GM18505 (cell line): Measurements from ENCODE around the gene FCHO2.

Experiments used
- ATAC-seq: cut with Tn5 transposase; IDR thresholded peaks from one replicate; pipeline ENCODE4 v1.9.1; 2021; ENCODE audit not compliant: unreplicated experiment
- POLR2A ChIP-seq: IDR thresholded peaks from 4 replicates; pipeline ENCODE4 v1.6.1; 2011; ENCODE audit warnings: borderline replicate concordance; ENCODE audit not compliant: insufficient read depth, insufficient read length; ENCODE audit errors: extremely low read depth

FCHO2 gene

DNA sequence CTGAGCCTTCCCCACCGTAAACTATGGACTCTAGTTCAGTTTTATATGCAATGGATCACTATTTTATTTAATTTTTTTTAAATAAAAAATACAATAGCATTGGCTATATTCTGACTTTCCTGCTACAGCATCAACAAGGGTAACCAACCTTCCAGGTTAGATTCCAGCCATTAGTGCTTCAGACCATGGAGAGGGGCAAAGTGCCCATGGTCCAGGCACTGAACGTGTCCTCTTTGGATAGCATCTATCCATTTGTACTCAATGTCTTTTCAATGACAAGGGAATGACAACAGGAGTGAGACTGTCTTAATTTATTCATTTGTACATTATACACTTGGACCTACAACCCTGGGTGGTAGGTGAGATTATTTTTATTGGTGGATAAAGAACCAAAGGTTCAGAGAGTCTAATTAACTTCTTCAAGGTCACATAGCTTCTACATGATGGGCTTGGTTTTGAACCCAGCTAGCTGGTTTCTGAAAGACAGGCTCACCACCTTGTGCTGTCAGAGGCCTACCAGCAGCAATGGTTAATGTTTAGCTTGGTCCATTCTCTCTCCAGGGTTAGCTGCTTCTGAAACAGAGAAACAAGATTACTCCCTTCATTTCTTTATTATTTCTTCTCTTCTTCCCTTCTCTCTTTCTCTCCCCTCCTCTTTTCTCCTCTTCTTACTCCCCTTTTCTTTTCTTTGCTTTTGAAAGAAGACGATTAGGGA is 176.0 kb downstream of the FCHO2 start:
- TF ChIP-seq POLR2A, result no peak
- ATAC-seq, result no peak

DNA sequence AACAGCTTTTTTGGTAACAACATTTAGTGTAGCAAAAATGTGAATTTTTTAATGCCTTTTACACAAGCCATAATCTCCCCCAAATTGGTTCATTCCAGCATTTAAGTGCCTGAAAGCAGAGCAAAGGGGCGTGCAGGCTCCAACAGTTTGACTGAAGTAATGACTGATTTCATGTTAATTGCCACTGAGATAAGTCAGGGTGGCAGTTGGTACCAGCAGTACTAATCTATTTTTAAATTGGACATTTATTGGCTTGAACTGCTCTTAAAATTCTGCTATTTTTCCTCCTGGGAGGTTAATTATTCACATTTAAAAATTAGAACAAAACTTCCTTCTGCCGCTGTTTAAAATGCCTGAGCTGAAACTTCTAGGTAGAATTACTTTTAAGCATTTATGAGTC is 176.9 kb downstream of the FCHO2 start:
- no peak for TF ChIP-seq POLR2A
- no peak for ATAC-seq

DNA sequence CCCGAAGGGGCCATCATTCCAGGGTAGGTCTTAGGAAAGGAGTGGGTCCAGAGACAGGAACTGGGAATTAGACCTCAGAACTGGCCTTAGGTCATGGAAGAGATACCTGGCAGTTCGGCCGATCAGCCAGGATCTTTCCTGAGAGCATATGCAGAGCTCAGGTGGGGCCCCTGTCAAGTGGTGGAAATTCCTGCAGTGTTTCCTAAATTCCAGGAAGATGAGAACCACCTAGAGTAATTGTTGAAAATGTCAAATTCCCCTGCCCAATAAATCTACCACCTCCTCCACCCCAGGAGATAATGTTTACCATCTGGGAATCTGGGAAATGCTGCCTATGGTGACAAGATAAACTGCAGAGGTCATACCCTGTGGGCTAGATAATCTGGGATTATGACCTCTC is 179.2 kb downstream of the FCHO2 start:
- no peak for ATAC-seq
- TF ChIP-seq POLR2A, result no peak

- no peak for TF ChIP-seq POLR2A
- ATAC-seq, result no peak
These were observed 179.7 kb downstream of the FCHO2 start for GRCh38 chr5:73135429-73136054.

DNA sequence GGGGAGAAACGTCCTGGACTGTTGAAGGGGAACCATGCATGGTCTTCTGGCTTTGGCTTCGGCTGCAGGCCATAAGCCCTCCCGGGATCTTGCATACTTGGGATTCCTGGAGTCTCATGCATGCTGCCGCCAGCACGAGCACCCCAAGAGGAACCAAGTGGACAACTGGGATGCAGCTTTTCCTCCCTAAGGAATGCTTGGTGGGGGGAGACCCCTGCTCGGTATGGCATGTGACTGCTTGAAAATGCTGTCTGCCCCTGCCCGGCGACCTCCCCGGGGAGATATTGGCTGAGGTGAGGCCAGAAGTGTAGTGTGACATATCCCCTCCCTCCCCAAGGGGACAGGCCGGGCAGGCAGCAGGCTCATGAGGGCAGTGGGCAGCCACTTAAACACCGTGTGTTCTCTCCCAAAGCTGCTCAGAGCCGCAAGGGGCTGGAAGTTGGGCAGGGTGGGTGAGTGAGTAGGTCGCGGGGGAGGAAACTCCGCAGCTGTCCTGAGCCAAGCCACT is 180.3 kb downstream of the FCHO2 start:
- no peak for ATAC-seq
- no peak for TF ChIP-seq POLR2A

- ATAC-seq, result no peak
- TF ChIP-seq POLR2A, result no peak
These were observed 182.0 kb downstream of the FCHO2 start for GRCh38 chr5:73137563-73138530.

DNA sequence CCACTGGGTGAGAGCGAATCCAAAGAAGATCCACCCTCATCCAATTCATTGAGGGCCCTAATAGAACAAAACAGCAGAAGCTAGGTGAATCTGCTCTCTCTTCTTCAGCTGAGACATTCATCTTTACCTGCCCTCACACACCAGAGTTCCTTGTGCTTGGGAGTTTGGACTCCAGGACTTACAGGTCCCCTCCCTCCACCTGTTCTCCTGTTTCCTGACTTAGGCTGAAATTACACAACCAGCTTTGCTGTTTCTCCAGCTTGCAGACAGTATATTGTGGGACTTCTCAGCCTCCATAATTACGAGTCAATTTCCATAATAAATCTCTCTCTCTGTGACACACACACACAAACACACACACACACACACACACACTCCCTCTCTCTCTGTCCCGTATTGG is 183.6 kb downstream of the FCHO2 start:
- no peak for TF ChIP-seq POLR2A
- no peak for ATAC-seq
